GM12873 (cell line): ENCODE results near the gene SIGLEC15.

ENCODE experiments used
- CTCF ChIP-seq: IDR thresholded peaks from 2 replicates; pipeline ENCODE4 v1.5.1; 2012; ENCODE audit warnings: low read depth, mild to moderate bottlenecking, moderate library complexity, low read length, control low read depth; ENCODE audit not compliant: insufficient read depth; ENCODE audit errors: missing control alignments

SIGLEC15 gene

GRCh38 chr18:45841765-45842442 is 16.4 kb downstream of the SIGLEC15 start:
- TF ChIP-seq CTCF, result no peak

- no peak for TF ChIP-seq CTCF
Observed at GRCh38 chr18:45843019-45843418, 17.5 kb downstream of the SIGLEC15 start.

GRCh38 chr18:45844938-45845337 is 19.5 kb downstream of the SIGLEC15 start:
- no peak for TF ChIP-seq CTCF

- no peak for TF ChIP-seq CTCF
Observed at GRCh38 chr18:45845410-45845809, 19.9 kb downstream of the SIGLEC15 start.

GRCh38 chr18:45847119-45847518 is 21.6 kb downstream of the SIGLEC15 start:
- TF ChIP-seq CTCF, result no peak

GRCh38 chr18:45849529-45849928 is 24.1 kb downstream of the SIGLEC15 start:
- TF ChIP-seq CTCF, result no peak

GRCh38 chr18:45850021-45850420 is 24.5 kb downstream of the SIGLEC15 start:
- peak; percentile 68 for TF ChIP-seq CTCF
